Prostate gland (tissue), 2 donors: ENCODE results near the gene GPR55. TPM values are rescaled to one million over a fixed set of nuclear protein-coding genes. Genes with fewer than 3 reads are reported as not detected.

ENCODE experiments used
- DNase-seq: peaks from one replicate; pipeline ENCODE4 v3.0.0-alpha.2; 2019; ENCODE audit warnings: low spot score
- H3K27ac ChIP-seq, 2 donors: fragments of 200-600 bp; sonication (generic); 2 replicates each; pipeline ENCODE4 v1.5.1; 2017 to 2019
- H3K27me3 ChIP-seq: fragments of 200-600 bp; sonication (generic); replicated peaks from 2 replicates; pipeline ENCODE4 v1.5.1; 2019; ENCODE audit not compliant: insufficient read depth
- H3K36me3 ChIP-seq, 2 donors: fragments of 200-600 bp; sonication (generic); 1 replicate in 1 of 2; 2 replicates in 1 of 2; pipeline versions ENCODE4 v1.5.1 to v1.8.1; 2017 to 2019
- H3K4me1 ChIP-seq: fragments of 200-600 bp; sonication (generic); replicated peaks from 2 replicates; pipeline ENCODE4 v1.5.1; 2019
- H3K4me3 ChIP-seq, 2 donors: fragments of 200-600 bp; sonication (generic); 2 replicates each; pipeline ENCODE4 v1.5.1; 2017 to 2019
- H3K9me3 ChIP-seq: fragments of 200-600 bp; sonication (generic); 2 replicates; pipeline ENCODE4 v1.5.1; 2017
- CTCF ChIP-seq, 4 experiments: fragments of 200-600 bp in 2 of 4; fragments of 450-650 bp in 2 of 4; sonication (generic) in 2 of 4; IDR thresholded peaks; 1 replicate in 3 of 4; 2 replicates in 1 of 4; pipeline ENCODE4 v1.5.1; 2016 to 2019; ENCODE audit warnings: antibody characterized with exemption in 4 of 4, mild to moderate bottlenecking in 2 of 4, moderate library complexity in 2 of 4
- POLR2A ChIP-seq: fragments of 450-650 bp; IDR thresholded peaks from one replicate; pipeline ENCODE4 v1.6.1; 2016; ENCODE audit warnings: antibody characterized with exemption, mild to moderate bottlenecking
- POLR2AphosphoS5 ChIP-seq: sonication (generic); formaldehyde crosslinking; IDR thresholded peaks from one replicate; pipeline ENCODE4 v1.6.1; 2017; ENCODE audit warnings: antibody characterized with exemption
- WGBS: methylation state at CpG from one replicate; pipeline ENCODE4 v1.1.5; 2018; 5-methylcytosine and 5-hydroxymethylcytosine counted together
- intact Hi-C: fragments of 100-400 bp; cut with DNase I; formaldehyde crosslinking; loops from one replicate; pipeline ENCODE4 v1.14.2; 2022
- total RNA-seq, 2 donors: library from RNA; depleted of rRNA; stranded (reverse); fragments of >200 nt; gene quantifications; one replicate each; pipeline ENCODE4 v1.1.0, GENCODE V29; 2016

The GPR55 gene
- total RNA-seq, 2 donors from 2014 or later: 0.77 to 3.0 TPM

GRCh38 chr2:230944757-230945372 is 19.8 kb upstream of the GPR55 start:
- no peak for DNase-seq
- TF ChIP-seq POLR2AphosphoS5 (no peak), CTCF (IDR thresholded peaks at IDR 0.05) (no peak), POLR2A (no peak)
- Histone ChIP-seq H3K9me3 (no peaks in the 10 kb centered on the region), H3K4me3 (no peak overlapping the region), H3K27ac (no peak overlapping the region), H3K4me1 (no peaks in the 10 kb centered on the region), H3K36me3 (no peaks in the 10 kb centered on the region), H3K27me3 (no peaks in the 10 kb centered on the region)
- 95% methylated on average over 21 of the region's 21 CpGs for WGBS
- intact Hi-C loops: no loop called here

- WGBS: 80% methylated on average over 11 of the region's 11 CpGs
- no peaks in the 10 kb centered on the region for H3K9me3 ChIP-seq
- no peak for DNase-seq
Observed at GRCh38 chr2:230944123-230944653, 19.1 kb upstream of the GPR55 start.

GRCh38 chr2:230942920-230943896 is 18.2 kb upstream of the GPR55 start:
- no peak overlapping the region for H3K4me3 ChIP-seq
- intact Hi-C loops: no loop called here

More at GRCh38 chr2:230944123-230944653, 19.1 kb upstream of the GPR55 start:
- no peak overlapping the region for H3K27ac ChIP-seq
- no peaks in the 10 kb centered on the region for H3K4me1 ChIP-seq
- no peak overlapping the region for H3K4me3 ChIP-seq
- intact Hi-C loops: no loop called here
- H3K36me3 ChIP-seq: no peaks in the 10 kb centered on the region
- TF ChIP-seq POLR2AphosphoS5 (no peak), CTCF (IDR thresholded peaks at IDR 0.05) (no peak), POLR2A (no peak)
- H3K27me3 ChIP-seq: no peaks in the 10 kb centered on the region

GRCh38 chr2:230942371-230942770 is 17.3 kb upstream of the GPR55 start:
- WGBS: 66% methylated on average over 3 of the region's 3 CpGs
- Histone ChIP-seq H3K27me3 (no peaks in the 10 kb centered on the region), H3K9me3 (no peaks in the 10 kb centered on the region), H3K4me1 (no peaks in the 10 kb centered on the region), H3K36me3 (no peaks in the 10 kb centered on the region), H3K27ac (no peak overlapping the region), H3K4me3 (no peak overlapping the region)
- DNase-seq: no peak
- TF ChIP-seq CTCF (IDR thresholded peaks at IDR 0.05): no peak
- TF ChIP-seq POLR2AphosphoS5: no peak
- TF ChIP-seq POLR2A: no peak
- intact Hi-C loops: no loop called here

More at GRCh38 chr2:230942920-230943896, 18.2 kb upstream of the GPR55 start:
- TF ChIP-seq CTCF (IDR thresholded peaks at IDR 0.05) (no peak), POLR2AphosphoS5 (no peak), POLR2A (no peak)
- Histone ChIP-seq H3K9me3 (no peaks in the 10 kb centered on the region), H3K27ac (no peak overlapping the region), H3K4me1 (no peaks in the 10 kb centered on the region), H3K27me3 (no peaks in the 10 kb centered on the region), H3K36me3 (no peaks in the 10 kb centered on the region)
- 32% methylated on average over 19 of the region's 19 CpGs for WGBS
- DNase-seq: no peak
